ENCODE measurements around the gene TSKU. TPM values are rescaled to one million over a fixed set of nuclear protein-coding genes. Genes with fewer than 3 reads are reported as not detected.
A peak's percentile ranks its signal among the peaks of the same experiment; 100 is the strongest.

The TSKU gene
- total RNA-seq, 1 donor from 2014 or later = 16.3 TPM

- ATAC-seq = no peak
Observed at GRCh38 chr11:76765863-76766350, 17.2 kb upstream of the TSKU start.

GRCh38 chr11:76766521-76766920 lies 16.6 kb upstream of the TSKU start:
- H3K27me3 ChIP-seq (ENCODE audit: low read depth) = no peaks in the 10 kb centered on the region
- H3K36me3 ChIP-seq = no peaks in the 10 kb centered on the region
- no peaks in the 10 kb centered on the region for H3K9me3 ChIP-seq
- DNase-seq = no peak
- peaks cover 84% of the 10 kb centered on the region for H3K4me1 ChIP-seq
- no peak for TF ChIP-seq CTCF (IDR thresholded peaks at IDR 0.05)
- intact Hi-C loops (cut with DNase I) = no loop called here
- H3K4me3 ChIP-seq = no peak overlapping the region
- no peak overlapping the region for H3K27ac ChIP-seq
- no peak for ATAC-seq

More at GRCh38 chr11:76765863-76766350, 17.2 kb upstream of the TSKU start:
- no peak for DNase-seq
- Histone ChIP-seq H3K27me3 (ENCODE audit: low read depth) (no peaks in the 10 kb centered on the region), H3K4me3 (no peak overlapping the region), H3K9me3 (no peaks in the 10 kb centered on the region), H3K4me1 (peaks cover 78% of the 10 kb centered on the region), H3K36me3 (no peaks in the 10 kb centered on the region), H3K27ac (no peak overlapping the region)
- intact Hi-C loops (cut with DNase I) = no loop called here
- no peak for TF ChIP-seq CTCF (IDR thresholded peaks at IDR 0.05)

- no peak for TF ChIP-seq CTCF (IDR thresholded peaks at IDR 0.05)
- peak overlapping the region; percentile 36 for H3K27ac ChIP-seq
Observed at GRCh38 chr11:76767659-76768058, 15.5 kb upstream of the TSKU start.

GRCh38 chr11:76768088-76768908 lies 14.9 kb upstream of the TSKU start:
- Histone ChIP-seq H3K27ac (peak overlapping the region; percentile 41), H3K4me1 (peaks cover 89% of the 10 kb centered on the region), H3K4me3 (peak overlapping the region; percentile 18), H3K9me3 (no peaks in the 10 kb centered on the region), H3K27me3 (ENCODE audit: low read depth) (no peaks in the 10 kb centered on the region), H3K36me3 (no peaks in the 10 kb centered on the region)
- TF ChIP-seq CTCF (IDR thresholded peaks at IDR 0.05) = no peak
- DNase-seq = peak; percentile 77
- intact Hi-C loops (cut with DNase I) = no loop called here
- ATAC-seq = peak; percentile 76 to 82

More at GRCh38 chr11:76767659-76768058, 15.5 kb upstream of the TSKU start:
- intact Hi-C loops (cut with DNase I) = no loop called here
- Histone ChIP-seq H3K9me3 (no peaks in the 10 kb centered on the region), H3K4me1 (peaks cover 88% of the 10 kb centered on the region), H3K4me3 (peak overlapping the region; percentile 18), H3K36me3 (no peaks in the 10 kb centered on the region), H3K27me3 (ENCODE audit: low read depth) (no peaks in the 10 kb centered on the region)
- ATAC-seq = no peak
- DNase-seq = no peak

GRCh38 chr11:76768909-76769560 lies 14.1 kb upstream of the TSKU start:
- peak overlapping the region; percentile 41 for H3K27ac ChIP-seq
- H3K9me3 ChIP-seq = no peaks in the 10 kb centered on the region
- peaks cover 82% of the 10 kb centered on the region for H3K4me1 ChIP-seq
- intact Hi-C loops (cut with DNase I) = no loop called here
- H3K27me3 ChIP-seq (ENCODE audit: low read depth) = no peaks in the 10 kb centered on the region
- no peak for DNase-seq
- H3K36me3 ChIP-seq = no peaks in the 10 kb centered on the region
- H3K4me3 ChIP-seq = peak overlapping the region; percentile 16
- peak in 1 of 2 donors; percentile 1 for ATAC-seq
- TF ChIP-seq CTCF (IDR thresholded peaks at IDR 0.05) = no peak
